Large intestine (tissue), 3 donors: Measurements from ENCODE around the gene FUT8. TPM values are rescaled to one million over a fixed set of nuclear protein-coding genes. Genes with fewer than 3 reads are reported as not detected.

Experiments used
- DNase-seq, 2 donors: peaks; one replicate each; pipeline versions ENCODE4 v3.0.0 to v3.0.0-alpha.2; 2013
- H3K27ac ChIP-seq: one replicate; pipeline ENCODE4 v1.5.1; 2013; ENCODE audit warnings: low read length
- H3K27me3 ChIP-seq: 2 replicates; pipeline ENCODE4 v1.6.1; 2013; ENCODE audit warnings: low read length; ENCODE audit not compliant: control insufficient read depth, insufficient read depth
- H3K36me3 ChIP-seq: 2 replicates; pipeline ENCODE4 v1.6.1; 2013; ENCODE audit warnings: low read length; ENCODE audit not compliant: control insufficient read depth, insufficient read depth
- H3K4me1 ChIP-seq: one replicate; pipeline ENCODE4 v1.6.1; 2013; ENCODE audit warnings: low read length; ENCODE audit not compliant: control insufficient read depth, insufficient read depth
- H3K4me3 ChIP-seq: one replicate; pipeline ENCODE4 v1.5.1; 2013; ENCODE audit warnings: low read length
- H3K9me3 ChIP-seq: one replicate; pipeline ENCODE4 v1.6.1; 2013; ENCODE audit warnings: mild to moderate bottlenecking, low read depth, low read length, moderate library complexity; ENCODE audit not compliant: control insufficient read depth
- WGBS: methylation state at CpG from one replicate; pipeline ENCODE4 v1.1.5; 2013; ENCODE audit warnings: low lambda C conversion rate; ENCODE audit not compliant: insufficient coverage; 5-methylcytosine and 5-hydroxymethylcytosine counted together
- polyA plus RNA-seq: library from polyadenylated mRNA; unstranded; fragments of 120-200 nt; gene quantifications from one replicate; pipeline ENCODE4 v1.2.1, GENCODE V29; 2013

FUT8 gene
- polyA plus RNA-seq, 1 donor = 53.7 TPM

GRCh38 chr14:65387171-65387570, 25.4 kb upstream of the FUT8 start:
- no peak overlapping the region for H3K27ac ChIP-seq
- no peaks in the 10 kb centered on the region for H3K9me3 ChIP-seq
- WGBS = no CpG with 5 or more reads among the region's 6 CpGs
- no peaks in the 10 kb centered on the region for H3K27me3 ChIP-seq
- no peak overlapping the region for H3K4me3 ChIP-seq
- no peaks in the 10 kb centered on the region for H3K36me3 ChIP-seq
- DNase-seq = no peak
- no peaks in the 10 kb centered on the region for H3K4me1 ChIP-seq

GRCh38 chr14:65387628-65388027, 24.9 kb upstream of the FUT8 start:
- no peak for DNase-seq
- Histone ChIP-seq H3K27ac (no peak overlapping the region), H3K27me3 (no peaks in the 10 kb centered on the region), H3K4me1 (no peaks in the 10 kb centered on the region), H3K9me3 (no peaks in the 10 kb centered on the region), H3K36me3 (no peaks in the 10 kb centered on the region), H3K4me3 (no peak overlapping the region)
- WGBS = 100% methylated on average over 1 of the region's 1 CpG

- Histone ChIP-seq H3K27me3 (no peaks in the 10 kb centered on the region), H3K4me1 (no peaks in the 10 kb centered on the region), H3K4me3 (no peak overlapping the region), H3K9me3 (peaks cover 8% of the 10 kb centered on the region), H3K27ac (no peak overlapping the region), H3K36me3 (no peaks in the 10 kb centered on the region)
- 83% methylated on average over 2 of the region's 4 CpGs for WGBS
- DNase-seq = no peak
These were observed 20.2 kb upstream of the FUT8 start for GRCh38 chr14:65392296-65392695.

- no peaks in the 10 kb centered on the region for H3K36me3 ChIP-seq
- no peak overlapping the region for H3K4me3 ChIP-seq
- peaks cover 8% of the 10 kb centered on the region for H3K9me3 ChIP-seq
- no peak overlapping the region for H3K27ac ChIP-seq
- DNase-seq = no peak
- H3K4me1 ChIP-seq = no peaks in the 10 kb centered on the region
- WGBS = 90% methylated on average over 2 of the region's 5 CpGs
- no peaks in the 10 kb centered on the region for H3K27me3 ChIP-seq
These were observed 16.2 kb upstream of the FUT8 start for GRCh38 chr14:65396082-65396910.

- Histone ChIP-seq H3K4me3 (no peak overlapping the region), H3K4me1 (no peaks in the 10 kb centered on the region), H3K9me3 (no peaks in the 10 kb centered on the region), H3K27ac (no peak overlapping the region), H3K36me3 (no peaks in the 10 kb centered on the region), H3K27me3 (no peaks in the 10 kb centered on the region)
- no peak for DNase-seq
These were observed 9.3 kb upstream of the FUT8 start for GRCh38 chr14:65403231-65403630.

GRCh38 chr14:65408113-65408512, 4.4 kb upstream of the FUT8 start:
- Histone ChIP-seq H3K4me1 (no peaks in the 10 kb centered on the region), H3K4me3 (no peak overlapping the region), H3K27ac (no peak overlapping the region), H3K36me3 (no peaks in the 10 kb centered on the region), H3K27me3 (no peaks in the 10 kb centered on the region), H3K9me3 (no peaks in the 10 kb centered on the region)
- no peak for DNase-seq
- WGBS = 60% methylated on average over 1 of the region's 3 CpGs

GRCh38 chr14:65410640-65411039, 1.9 kb upstream of the FUT8 start:
- DNase-seq = no peak
- Histone ChIP-seq H3K27me3 (no peaks in the 10 kb centered on the region), H3K4me3 (no peak overlapping the region), H3K36me3 (no peaks in the 10 kb centered on the region), H3K4me1 (no peaks in the 10 kb centered on the region), H3K27ac (peak overlapping the region; percentile 82), H3K9me3 (no peaks in the 10 kb centered on the region)
- no CpG with 5 or more reads among the region's 2 CpGs for WGBS

- H3K4me3 ChIP-seq = peak overlapping the region; percentile 72
- no peaks in the 10 kb centered on the region for H3K27me3 ChIP-seq
- no peaks in the 10 kb centered on the region for H3K9me3 ChIP-seq
- WGBS = no CpG with 5 or more reads among the region's 31 CpGs
- no peaks in the 10 kb centered on the region for H3K36me3 ChIP-seq
- peak overlapping the region; percentile 82 for H3K27ac ChIP-seq
- no peaks in the 10 kb centered on the region for H3K4me1 ChIP-seq
- peak; percentile 91 to 95 for DNase-seq
These were observed 886 bp upstream of the FUT8 start for GRCh38 chr14:65411656-65412031.

GRCh38 chr14:65412856-65413738, 567 bp downstream of the FUT8 start:
- H3K4me1 ChIP-seq = no peaks in the 10 kb centered on the region
- no peaks in the 10 kb centered on the region for H3K9me3 ChIP-seq
- H3K4me3 ChIP-seq = peak overlapping the region; percentile 89
- H3K36me3 ChIP-seq = no peaks in the 10 kb centered on the region
- DNase-seq = peak; percentile 22 to 81
- H3K27ac ChIP-seq = peak overlapping the region; percentile 97
- no CpG with 5 or more reads among the region's 87 CpGs for WGBS
- H3K27me3 ChIP-seq = no peaks in the 10 kb centered on the region

- no CpG with 5 or more reads among the region's 6 CpGs for WGBS
- H3K27ac ChIP-seq = peak overlapping the region; percentile 97
- no peaks in the 10 kb centered on the region for H3K36me3 ChIP-seq
- H3K9me3 ChIP-seq = no peaks in the 10 kb centered on the region
- H3K27me3 ChIP-seq = no peaks in the 10 kb centered on the region
- no peak for DNase-seq
- no peaks in the 10 kb centered on the region for H3K4me1 ChIP-seq
- H3K4me3 ChIP-seq = peak overlapping the region; percentile 89
These were observed 1.2 kb downstream of the FUT8 start for GRCh38 chr14:65413739-65414045.
